ENCODE measurements around the gene ARHGAP10.

DNA sequence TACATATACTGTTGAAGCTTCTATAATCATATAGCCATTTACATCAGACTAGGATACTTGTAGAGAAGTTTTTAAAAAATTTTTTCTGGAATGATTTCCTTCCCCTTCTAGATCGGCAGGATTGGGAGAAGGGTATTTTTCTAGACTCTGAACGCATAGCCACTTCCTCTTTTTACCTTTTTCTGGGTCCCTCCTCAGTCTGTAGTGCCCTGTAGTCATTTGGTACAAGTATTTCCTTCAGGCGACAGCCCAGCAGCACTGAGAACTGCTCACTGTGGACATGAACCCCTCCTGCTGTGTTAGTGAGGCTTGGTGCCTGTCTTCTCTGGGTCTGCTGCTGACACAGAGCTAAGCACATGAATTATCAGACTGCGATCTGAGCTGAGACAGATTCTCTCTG lies 255.4 kb downstream of the ARHGAP10 start:
- TF ChIP-seq, protein P1, sequence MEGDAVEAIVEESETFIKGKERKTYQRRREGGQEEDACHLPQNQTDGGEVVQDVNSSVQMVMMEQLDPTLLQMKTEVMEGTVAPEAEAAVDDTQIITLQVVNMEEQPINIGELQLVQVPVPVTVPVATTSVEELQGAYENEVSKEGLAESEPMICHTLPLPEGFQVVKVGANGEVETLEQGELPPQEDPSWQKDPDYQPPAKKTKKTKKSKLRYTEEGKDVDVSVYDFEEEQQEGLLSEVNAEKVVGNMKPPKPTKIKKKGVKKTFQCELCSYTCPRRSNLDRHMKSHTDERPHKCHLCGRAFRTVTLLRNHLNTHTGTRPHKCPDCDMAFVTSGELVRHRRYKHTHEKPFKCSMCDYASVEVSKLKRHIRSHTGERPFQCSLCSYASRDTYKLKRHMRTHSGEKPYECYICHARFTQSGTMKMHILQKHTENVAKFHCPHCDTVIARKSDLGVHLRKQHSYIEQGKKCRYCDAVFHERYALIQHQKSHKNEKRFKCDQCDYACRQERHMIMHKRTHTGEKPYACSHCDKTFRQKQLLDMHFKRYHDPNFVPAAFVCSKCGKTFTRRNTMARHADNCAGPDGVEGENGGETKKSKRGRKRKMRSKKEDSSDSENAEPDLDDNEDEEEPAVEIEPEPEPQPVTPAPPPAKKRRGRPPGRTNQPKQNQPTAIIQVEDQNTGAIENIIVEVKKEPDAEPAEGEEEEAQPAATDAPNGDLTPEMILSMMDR (IDR thresholded peaks at IDR 0.05; ENCODE audit: low read length): no peak
- TF ChIP-seq EZH2 (optimal IDR thresholded peaks at IDR 0.05; ENCODE audit: low read depth, low read length): no peak

All from MM.1S (cell line).